GM08714 (cell line): ENCODE data around the gene PMF1.

Experiments used
- H3K4me3 ChIP-seq: fragments of 200-500 bp; sonication (Bioruptor generic); 2 replicates; pipeline ENCODE4 v1.5.1; 2014; ENCODE audit warnings: mild to moderate bottlenecking, low read length, inconsistent platforms
- ZNF274 ChIP-seq: IDR thresholded peaks from 2 replicates; pipeline ENCODE4 v1.6.1; 2012; ENCODE audit warnings: mild to moderate bottlenecking, low read depth, low read length

Gene PMF1

DNA sequence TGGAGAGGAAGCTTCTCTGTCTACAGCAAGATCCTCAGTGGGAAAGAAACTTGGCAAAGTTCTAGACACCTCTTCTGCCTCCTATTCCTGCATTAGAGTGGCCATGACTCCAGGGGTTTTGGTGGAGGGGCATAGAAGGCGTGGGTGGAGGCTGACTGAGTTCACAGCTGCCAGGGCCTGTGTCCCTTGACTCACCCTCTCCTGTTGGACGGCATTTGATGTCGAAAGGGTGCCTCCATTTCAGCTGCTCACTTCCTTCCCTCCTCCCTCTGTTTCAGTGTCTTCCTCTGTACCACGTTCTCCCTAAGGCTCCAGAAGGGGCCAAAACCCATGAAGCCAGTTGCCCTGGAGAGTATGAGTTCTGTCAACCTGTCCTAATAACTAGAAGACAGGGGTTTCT is 72.0 kb downstream of the PMF1 start:
- TF ChIP-seq ZNF274: no peak

GRCh38 chr1:156285437-156285836 is 72.6 kb downstream of the PMF1 start:
- TF ChIP-seq ZNF274: no peak
- H3K4me3 ChIP-seq: no peak overlapping the region

More for the DNA sequence above, 72.0 kb downstream of the PMF1 start:
- no peak overlapping the region for H3K4me3 ChIP-seq

- no peak overlapping the region for H3K4me3 ChIP-seq
- TF ChIP-seq ZNF274: no peak
These were observed 73.3 kb downstream of the PMF1 start for GRCh38 chr1:156286061-156286460.
